GM21786 (cell line): ENCODE data around the gene LRP1.
"Not testable (repeated sequence)": the region's sequence is repeated elsewhere in the genome, so short reads cannot be mapped to it uniquely, and the experiment has no call there.

Source experiments
- ATAC-seq: cut with Tn5 transposase; IDR thresholded peaks from one replicate; pipeline ENCODE4 v1.9.1; 2021; ENCODE audit not compliant: unreplicated experiment

The LRP1 gene

DNA sequence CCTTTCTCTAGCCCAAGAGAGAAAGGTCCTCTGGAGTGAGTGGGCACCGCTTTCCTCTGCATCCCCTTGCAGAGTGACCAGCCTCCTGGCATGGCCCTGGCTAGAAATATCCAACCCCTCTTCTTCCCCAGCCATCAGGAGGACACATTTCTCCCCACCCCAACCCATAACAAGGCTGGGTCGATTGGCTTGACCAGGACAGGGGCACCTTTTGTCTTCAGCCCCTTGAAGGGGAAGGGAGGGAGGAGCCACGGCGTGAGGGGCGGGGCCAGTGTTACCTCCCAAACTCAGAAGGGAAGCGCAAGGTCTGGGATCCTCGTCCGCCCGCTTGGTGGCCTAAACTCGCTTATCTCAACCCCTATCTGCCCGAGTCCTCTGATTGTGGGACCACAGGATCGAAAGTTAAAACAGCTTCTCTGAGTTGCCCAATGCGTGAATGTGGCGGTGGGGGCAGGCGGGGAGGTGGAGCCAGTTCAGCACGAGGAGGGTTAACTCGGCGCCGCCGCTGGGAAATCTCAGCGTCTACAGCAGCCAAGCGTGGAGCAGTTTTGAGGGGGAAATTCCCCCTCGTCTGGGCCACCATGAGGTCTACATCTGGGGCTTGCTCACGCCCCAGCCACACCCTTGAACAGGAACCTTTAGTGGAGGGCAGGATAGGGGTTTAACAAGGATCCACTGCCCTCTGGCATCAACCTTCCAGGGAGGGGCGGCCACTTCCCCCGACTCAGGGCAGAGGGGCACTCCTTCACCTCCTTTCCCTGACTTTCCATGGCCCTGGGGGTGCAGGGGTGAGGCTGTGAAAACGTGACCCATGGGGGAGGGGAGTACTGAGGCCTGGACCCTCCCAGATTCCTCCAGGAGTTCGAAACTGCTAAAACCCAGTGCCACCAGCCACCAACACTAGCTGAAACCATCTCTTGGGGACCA is 17.9 kb upstream of the LRP1 start:
- peak; percentile 41 for ATAC-seq

DNA sequence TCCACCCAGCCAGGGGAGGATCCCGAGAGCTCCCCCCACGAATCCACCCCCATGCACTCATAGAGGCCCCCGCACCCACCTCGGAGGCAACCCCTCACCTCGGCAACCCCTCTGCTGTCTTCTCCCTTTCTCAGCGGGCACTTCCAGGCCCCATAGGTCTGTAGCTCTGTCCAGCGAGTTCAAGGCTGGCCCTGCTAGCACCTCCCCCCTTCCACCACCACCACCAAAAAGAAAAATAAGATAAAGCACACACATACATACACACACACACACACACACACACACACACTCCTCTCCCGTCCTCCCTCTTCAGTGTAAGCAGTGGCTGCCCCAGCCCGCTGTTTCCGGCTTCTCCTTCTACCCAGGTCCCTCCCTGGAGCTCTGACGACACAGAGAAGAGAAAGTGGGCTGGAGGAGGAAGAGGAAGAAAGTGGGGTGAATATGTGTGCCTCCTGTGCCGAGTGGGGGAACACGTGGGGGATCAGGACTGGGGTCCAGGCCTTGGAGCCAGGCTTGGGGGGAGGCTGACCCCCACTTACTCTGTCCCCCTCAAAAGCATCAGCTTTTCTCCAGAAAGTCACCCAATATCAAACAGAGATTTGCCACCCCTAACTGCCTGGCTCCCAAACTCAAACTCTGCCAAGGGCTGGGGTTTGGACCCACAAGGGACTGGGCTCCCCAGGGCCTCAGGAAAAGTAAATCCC is 17.1 kb upstream of the LRP1 start, which contains the start of gene STAT6:
STAT6 (minus strand) TSS at position 332 of the 704 bp plus-strand sequence. CDS start 3,084 bp downstream, outside the sequence.
- peak; percentile 57 for ATAC-seq

DNA sequence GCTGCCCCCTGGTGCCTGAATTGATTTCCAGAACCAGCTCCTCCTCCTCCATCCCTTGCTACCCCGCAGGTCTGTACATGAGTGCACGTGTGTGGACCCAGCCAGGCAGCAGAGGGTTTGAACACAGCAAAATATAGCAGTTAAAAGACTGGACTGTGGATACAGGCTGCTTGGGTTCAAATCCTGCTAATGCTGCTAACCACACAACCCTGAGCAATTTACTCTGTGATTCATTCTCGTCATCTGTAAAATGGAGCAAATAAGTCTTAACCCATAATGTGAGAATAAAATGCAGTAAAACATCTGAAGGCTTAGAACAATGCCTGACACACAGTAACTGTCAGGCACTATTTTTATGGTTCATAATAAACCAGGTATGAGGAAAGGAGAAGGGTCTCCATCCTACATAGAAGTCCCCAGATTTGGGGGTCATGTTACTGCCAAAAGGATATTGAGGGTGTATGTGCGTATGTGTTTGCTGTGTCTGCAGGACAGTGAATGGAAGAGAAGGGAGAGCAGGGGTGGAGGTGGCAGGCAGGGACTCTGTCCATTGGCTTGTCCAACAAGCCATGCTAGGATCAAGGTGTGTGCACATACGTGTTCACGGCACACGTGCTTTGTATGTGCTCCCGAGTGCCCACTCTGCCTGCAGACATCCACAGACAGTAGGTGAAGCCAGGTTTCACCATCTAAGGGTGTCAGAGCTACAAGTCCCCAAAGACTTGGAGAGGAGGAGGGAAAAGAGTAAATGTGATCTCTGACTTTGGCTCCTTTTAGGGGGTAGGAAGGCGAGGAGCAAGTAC is 15.6 kb upstream of the LRP1 start:
- ATAC-seq = peak; percentile 52

DNA sequence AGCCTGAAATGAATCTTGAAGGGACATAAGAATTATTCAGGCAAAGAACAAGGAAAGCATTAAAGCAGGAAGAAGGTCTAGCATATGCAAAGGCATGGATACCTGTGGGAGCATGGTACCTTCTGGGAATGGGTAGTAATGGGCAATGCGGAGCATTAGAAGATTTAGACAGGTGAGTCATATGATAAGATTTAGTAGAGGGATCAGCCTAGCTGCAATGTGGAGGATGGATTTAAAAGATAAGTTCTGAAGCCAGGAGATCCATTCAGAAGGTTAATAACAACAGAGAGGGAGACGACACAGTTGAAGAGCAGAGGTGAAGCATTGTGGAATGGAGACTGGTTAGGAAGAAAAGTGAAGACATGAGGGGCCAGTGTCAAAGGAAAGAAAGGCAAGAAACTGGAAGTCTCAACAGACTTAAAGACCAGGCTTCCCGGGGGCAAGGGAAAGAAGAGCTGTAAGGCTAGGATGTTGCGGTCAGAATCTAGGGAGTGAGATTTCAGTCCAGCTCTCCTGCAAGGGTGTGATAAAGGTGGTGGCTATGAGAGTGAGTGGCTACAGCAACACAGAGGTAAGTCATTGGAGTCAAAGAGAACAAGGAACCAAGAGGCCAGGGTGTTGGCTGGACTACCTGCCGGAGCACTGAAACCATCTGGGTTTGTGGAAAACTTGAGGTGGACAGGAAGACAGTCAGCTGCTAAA is 11.6 kb upstream of the LRP1 start:
- no peak for ATAC-seq

DNA sequence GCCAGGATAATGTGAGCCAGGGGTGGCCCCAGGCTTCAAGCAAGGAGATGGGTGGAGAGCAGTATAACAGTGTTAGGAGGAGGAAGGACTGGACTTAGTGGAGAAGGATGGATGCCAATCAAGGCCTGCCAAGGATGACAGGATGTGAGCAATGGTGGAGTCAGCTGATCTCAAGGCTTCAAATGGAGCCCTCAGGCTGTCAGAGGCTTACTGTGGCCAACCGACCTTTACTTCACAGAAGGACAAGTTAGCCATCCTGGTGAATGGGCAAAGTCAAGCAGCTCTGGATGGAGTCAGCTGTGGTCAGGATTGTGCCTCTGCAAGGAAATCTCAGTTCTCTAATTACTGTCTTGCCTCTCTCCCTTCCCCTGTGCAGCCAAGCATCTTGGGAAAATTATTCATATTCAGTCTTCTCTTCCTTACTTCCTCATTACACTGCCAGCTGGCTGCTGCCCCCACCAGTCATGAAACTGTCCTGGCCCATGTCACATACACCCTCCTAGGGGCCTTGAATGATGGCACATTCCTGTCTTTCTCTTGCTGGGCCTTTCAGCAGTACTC is 9.5 kb upstream of the LRP1 start:
- ATAC-seq = no peak

DNA sequence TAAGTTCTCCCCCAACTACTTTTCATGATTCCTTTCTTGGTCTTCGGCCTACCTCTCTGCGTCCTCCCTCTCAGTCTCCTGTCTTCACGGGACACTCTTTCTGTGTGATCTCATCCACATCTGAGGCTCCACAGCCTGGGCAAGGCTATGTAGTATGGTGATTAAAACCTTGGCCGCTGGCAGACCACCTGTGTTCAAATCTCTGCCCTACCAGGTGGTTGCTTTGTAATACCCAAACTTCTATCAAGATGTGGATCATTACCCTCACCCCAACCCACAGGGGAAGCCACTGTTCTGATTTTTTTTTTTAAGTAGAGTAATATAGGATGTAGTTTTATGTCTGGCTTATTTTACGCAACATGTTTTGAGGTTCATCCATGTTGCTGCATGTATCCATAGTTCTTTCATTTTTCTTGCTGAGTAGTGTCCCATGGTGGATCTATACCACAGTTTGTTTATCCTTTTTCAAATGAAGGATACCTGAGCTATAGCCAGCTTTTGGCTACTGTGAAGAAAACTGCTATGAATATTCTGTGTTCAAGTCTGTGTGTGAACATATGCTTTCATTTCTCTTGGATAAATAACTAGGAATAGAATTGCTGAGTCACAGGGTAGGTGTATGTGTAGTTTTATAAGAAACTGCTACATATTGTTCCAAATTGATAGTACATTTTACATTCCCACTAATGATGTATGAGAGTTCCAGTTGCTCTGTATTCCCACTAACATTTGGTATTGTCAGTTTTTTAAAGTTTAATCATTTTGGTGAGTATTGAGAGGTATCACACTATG is 8.8 kb upstream of the LRP1 start:
- ATAC-seq = no peak

DNA sequence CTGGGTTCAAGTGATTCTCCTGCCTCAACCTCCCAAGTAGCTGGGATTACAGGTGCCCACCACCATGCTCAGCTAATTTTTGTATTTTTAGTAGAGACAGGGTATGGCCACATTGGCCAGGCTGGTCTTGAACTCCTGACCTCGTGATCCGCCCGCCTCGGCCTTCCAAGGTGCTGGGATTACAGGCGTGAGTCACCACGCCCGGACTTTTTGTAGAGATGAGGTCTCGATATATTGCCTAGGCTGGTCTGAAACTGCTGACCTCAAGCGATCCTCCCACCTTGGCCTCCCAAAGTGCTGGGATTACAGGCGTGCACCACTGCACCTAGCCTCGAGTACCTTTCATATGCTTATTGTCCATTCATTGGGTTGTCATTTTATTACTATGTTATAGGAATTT is 7.6 kb upstream of the LRP1 start:
- ATAC-seq = not testable (repeated sequence)

DNA sequence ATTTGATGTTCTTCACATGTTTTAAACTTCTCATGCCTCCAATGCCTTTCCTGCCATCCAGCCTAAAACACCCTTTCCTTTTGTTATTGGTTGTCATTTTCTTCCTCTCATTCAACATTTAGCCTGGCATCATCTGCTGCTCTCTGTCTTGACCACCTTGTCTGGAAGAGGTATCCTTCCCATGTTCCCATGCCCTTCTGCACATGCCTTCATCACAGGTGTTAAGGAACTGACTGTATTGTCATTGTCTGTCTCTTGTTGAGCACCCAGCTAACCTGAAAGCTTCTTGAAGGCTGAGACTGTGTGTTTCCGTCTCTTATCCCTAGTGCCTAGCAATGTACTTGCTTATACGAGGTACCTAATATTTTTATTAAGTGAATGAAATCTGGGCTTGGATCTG is 4.5 kb upstream of the LRP1 start:
- no peak for ATAC-seq

DNA sequence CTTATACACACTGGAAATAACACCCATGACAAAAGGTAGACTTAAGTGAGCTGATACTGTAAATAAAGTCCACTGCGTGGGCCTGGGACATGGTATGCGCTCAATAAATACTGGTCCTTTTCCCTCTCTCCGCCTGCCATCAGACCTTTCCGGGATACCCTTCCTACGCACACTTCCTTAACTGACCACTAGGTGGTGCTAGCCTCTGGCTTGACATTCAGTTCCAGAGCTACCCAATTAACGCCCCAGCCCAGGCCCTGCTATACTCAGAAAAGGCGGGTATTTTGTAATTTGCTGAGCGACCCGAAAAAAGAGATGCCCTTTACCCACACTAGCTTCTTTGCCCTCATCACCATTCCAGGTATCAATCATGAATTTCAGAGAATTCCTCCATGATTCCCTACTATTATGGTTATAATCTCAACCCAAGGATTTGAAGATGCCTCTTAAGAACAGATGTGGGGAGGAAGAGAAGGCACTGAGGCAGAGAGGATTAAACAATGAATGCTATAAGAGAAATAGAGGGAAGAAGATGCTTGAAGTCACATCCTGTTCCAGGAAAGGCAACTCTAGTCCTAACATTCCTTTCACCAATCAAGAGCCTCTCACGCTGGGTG is 3.9 kb upstream of the LRP1 start:
- peak; percentile 42 for ATAC-seq

DNA sequence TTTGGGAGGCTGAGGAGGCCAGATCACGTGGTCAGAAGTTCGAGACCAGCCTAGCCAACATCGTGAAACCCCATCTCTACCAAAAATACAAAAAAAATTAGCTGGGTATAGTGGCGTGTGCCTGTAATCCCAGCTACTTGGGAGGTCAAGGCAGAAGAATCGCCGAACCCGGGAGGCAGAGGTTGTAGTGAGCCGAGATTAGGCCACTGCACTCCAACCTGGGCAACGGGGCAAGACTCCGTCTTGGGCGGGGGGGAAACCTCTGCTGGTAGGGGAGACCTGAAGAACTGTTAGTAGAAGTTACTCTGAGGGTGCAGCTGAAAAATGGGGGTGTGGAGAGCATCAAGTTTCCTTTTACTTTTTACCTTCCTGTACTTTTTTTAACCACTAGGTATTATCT is 2.2 kb upstream of the LRP1 start:
- ATAC-seq = no peak

DNA sequence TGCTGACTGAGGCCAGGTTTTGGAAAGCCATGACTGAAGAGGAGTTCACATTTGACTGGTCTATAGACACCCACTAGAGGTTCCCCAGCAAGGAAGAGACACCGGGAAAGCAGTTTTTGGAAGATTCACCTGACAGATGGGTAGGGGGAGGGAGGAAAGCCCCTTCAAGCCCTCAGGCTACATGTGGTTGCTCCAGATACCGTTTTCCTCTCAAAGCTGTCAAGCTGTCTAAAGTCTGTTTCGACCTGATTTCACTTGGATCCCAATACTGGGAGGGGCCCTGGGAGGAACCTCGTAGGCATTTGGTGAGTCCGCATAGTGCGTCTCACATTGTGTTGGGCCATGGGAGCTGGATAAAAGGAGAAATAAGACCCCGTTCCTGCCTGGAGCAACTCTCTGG is 1.7 kb upstream of the LRP1 start:
- no peak for ATAC-seq

DNA sequence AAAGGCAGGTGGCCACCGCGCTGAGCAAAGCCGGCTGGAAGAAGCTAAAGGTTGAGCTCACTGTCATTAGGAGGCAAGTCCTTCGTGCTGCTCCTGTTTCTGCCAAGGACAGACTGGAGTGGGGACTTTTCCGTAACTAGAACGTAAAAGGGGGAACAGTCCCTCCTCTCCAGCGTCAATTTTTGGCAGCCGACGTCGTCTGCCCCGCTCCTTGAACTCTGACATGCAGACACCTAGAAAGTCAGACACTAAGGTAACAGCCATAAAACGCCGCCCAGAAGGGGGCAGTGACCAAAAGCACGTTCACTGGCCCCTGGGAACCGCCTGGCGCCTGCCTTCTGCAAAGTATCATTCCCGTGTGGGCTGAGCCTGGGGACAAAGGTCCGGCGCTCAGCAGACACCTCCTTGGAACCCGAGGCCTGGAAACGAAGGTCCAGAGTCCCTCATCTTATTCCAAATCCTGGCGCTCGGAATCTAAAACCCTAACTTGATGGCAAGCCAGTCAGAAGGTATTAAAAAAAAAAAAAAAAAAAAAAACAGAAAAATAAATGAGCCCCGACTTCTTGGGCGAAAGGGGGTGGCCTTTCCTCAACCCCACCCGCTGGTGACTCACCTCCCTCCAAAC is 1.1 kb upstream of the LRP1 start:
- ATAC-seq = peak; percentile 36

DNA sequence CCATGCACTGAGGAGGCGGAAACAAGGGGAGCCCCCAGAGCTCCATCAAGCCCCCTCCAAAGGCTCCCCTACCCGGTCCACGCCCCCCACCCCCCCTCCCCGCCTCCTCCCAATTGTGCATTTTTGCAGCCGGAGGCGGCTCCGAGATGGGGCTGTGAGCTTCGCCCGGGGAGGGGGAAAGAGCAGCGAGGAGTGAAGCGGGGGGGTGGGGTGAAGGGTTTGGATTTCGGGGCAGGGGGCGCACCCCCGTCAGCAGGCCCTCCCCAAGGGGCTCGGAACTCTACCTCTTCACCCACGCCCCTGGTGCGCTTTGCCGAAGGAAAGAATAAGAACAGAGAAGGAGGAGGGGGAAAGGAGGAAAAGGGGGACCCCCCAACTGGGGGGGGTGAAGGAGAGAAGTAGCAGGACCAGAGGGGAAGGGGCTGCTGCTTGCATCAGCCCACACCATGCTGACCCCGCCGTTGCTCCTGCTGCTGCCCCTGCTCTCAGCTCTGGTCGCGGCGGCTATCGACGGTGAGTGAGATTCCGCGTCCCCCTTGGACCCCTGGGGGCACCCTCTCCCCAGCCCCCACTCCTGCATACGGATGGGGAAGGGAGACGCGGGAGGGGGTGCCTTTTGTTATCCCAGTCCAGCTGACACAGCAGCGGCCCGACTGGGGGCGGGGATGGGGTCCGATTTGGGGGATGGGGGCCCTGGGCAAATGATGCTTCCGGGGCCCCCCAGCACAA is 400 bp downstream of the LRP1 start:
- no peak for ATAC-seq

DNA sequence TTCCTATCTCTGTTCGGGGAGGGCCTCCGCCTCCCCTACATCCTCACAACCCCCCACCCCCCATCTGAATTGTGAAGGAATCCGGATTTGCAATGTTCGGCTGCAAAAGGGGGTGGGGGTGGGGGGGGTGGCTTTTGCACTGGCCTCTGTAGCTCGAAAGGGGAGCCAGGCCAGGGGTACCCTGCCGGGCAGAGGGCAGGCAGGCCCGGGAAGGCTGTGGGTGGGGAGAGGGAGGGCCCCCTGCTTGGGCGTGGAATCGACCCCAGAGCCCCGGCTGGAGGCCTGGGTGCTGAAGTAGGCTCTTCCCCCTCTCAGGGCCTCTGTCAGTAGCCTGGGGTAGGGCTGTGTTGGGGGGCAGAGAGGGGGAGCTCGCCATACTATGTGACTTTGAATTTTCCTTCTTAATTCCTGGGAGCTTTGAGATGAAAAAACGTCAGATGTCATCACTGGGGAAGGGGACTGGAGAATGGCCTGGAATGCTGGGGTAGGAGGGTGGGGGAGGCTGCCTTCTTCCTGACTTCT is 1.1 kb downstream of the LRP1 start:
- ATAC-seq = no peak

DNA sequence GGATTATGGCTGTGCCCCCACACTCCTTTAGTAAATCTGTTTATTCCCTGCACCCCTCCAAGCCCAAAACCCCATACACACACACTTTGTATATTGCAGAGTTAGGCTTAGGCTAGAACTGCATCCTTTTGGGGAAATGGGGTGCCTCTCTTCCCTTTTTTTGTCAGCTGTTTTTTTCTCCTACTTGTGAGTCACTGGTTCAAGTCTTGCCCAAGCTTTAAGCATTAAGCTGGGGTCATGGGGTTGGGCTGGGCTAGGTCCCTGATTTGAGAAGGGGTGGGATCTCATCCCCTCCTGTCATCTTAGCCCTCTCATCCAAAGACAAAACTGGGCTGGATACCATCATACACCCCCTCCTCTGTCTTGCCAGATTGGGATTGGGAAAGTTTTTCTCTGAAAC is 1.6 kb downstream of the LRP1 start:
- no peak for ATAC-seq

DNA sequence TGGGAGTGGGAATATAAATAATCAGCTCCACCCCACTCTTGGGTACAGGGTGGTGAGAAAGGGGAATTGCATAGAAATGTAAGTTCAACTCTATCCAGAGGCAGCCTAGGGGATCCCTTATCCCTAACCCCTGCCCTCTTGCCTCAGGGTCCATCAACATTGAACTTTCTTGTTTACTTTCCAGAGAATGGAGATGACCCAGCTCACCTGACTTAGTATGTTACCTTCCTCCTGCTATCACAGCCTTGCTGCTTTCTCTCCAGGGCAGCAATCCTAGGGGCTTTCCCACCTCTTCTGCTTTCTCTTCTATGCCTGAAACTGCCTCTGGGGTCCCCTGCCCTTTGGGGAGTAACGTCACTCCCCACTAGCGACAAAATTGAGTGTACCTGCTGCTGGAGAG is 2.7 kb downstream of the LRP1 start:
- ATAC-seq = no peak

DNA sequence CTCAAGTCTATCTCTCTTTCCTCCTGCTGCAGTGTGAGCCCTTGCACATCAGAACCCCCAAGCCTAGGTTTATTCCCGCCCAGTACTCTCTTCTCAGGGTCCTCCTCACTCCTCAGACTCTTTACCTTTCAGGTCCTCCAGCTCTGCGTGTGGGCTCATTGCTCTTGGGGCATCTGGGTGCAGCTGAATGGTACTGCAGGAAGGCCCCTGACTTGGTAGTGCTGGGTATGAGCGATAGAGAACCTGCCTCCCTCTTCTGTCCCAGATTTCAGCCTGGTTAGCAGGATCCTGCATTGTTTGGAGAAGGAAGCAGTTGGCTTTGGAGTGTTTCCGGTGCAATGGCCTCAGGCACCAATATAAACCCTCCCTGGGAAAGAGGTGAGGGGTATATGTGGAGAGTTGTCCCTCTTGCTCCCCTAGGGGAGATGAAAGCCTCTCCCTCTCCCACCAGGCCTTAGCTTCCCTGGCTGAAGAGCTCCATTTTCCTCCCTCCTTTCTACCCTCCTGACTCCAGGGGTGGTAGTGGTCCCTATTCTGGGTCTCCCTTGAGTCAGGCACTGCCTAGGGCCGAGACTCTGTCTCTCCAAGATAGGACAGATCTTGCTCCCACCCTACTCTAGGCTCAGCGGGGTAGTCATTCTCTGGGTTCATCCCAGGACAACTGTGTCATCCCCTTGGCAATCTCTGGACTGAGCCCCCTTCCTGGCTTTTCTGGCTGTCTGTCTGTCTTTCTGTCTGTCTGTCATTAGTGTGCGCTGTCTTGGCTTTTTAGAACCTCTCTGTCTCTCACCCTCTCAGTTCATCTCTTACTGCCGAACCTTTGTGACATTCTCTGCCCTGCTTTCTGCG is 3.8 kb downstream of the LRP1 start:
- ATAC-seq = no peak
